ENCODE data around the gene PLXND1. TPM values are rescaled to one million over a fixed set of nuclear protein-coding genes. Genes with fewer than 3 reads are reported as not detected.

The PLXND1 gene
- total and polyA plus RNA-seq, 2 donors (not counting 1 experiment from before 2014, with no cell fraction given) = 3.3 to 74.4 TPM

- TF ChIP-seq CTCF (IDR thresholded peaks at IDR 0.05) = no peak
- no peak for TF ChIP-seq EZH2 (IDR thresholded peaks at IDR 0.05; ENCODE audit: borderline replicate concordance, insufficient read depth, low read depth, low read length, poor library complexity, severe bottlenecking)
- no peak overlapping the region for H3K27ac Mint-ChIP-seq
- H3K9me3 Mint-ChIP-seq (ENCODE audit: insufficient read depth) = no peaks in the 10 kb centered on the region
- Histone ChIP-seq H3K27me3 (replicated peaks in 1 of 4; ENCODE audit: control extremely low read depth in 1 of 4, control insufficient read depth in 3 of 4, insufficient read depth in 4 of 4, low read length in 3 of 4) (peaks cover 0 to 34% (median 2%) of the 10 kb centered on the region in 4 experiments), H3K9ac (ENCODE audit: low read length) (no peak overlapping the region), H3K36me3 (replicated peaks in 1 of 2; ENCODE audit: control extremely low read depth in 1 of 2, control insufficient read depth in 1 of 2, extremely low read depth in 1 of 2, insufficient read depth in 2 of 2, low read length in 1 of 2) (no peaks in the 10 kb centered on the region), H3K4me1 (ENCODE audit: control insufficient read depth in 2 of 2, insufficient read depth in 2 of 2, low read length in 2 of 2) (peaks cover 0 to 5% of the 10 kb centered on the region in 2 donors), H3K4me3 (ENCODE audit: control extremely low read depth in 1 of 5, extremely low read depth in 1 of 5, insufficient read depth in 1 of 5, low read depth in 2 of 5, low read length in 4 of 5) (no peak overlapping the region), H4K20me1 (ENCODE audit: control insufficient read depth, insufficient read depth, low read length, poor library complexity, severe bottlenecking) (no peaks in the 10 kb centered on the region), H3K27ac (ENCODE audit: low read length in 2 of 2) (no peak overlapping the region), H3K9me3 (ENCODE audit: control extremely low read depth in 1 of 3, control insufficient read depth in 2 of 3, insufficient read depth in 1 of 3, low read length in 2 of 3) (no peaks in the 10 kb centered on the region), H2AFZ (ENCODE audit: insufficient read depth, low read depth, low read length, poor library complexity, severe bottlenecking) (no peak overlapping the region), H3K79me2 (ENCODE audit: control insufficient read depth, insufficient read depth, low read length) (no peaks in the 10 kb centered on the region), H3K4me2 (replicated peaks; ENCODE audit: low read depth, low read length, poor library complexity, severe bottlenecking) (no peak overlapping the region)
- DNase-seq = no peak
- peaks cover 16% of the 10 kb centered on the region for H3K27me3 Mint-ChIP-seq
- 55% methylated on average over 9 of the region's 15 CpGs for WGBS (ENCODE audit: insufficient coverage)
- H3K4me3 Mint-ChIP-seq = no peak overlapping the region
- ChIA-PET CTCF (interaction anchor here (1.4 to 1.6 kb wide), 2 partner anchors 72 to 270 kb away, joined by 4 read pairs; no protein-coding TSS in a partner anchor), POLR2A (no interaction called here)
- intact Hi-C loops (cut with micrococcal nuclease) = no loop called here
- peaks cover 11% of the 10 kb centered on the region for H3K4me1 Mint-ChIP-seq
- no peak for ATAC-seq (ENCODE audit: low read depth)
These were observed 51.3 kb downstream of the PLXND1 start for GRCh38 chr3:129555153-129555550.

- DNase-seq (no peak), ATAC-seq (ENCODE audit: low read depth) (no peak)
- H3K4me3 Mint-ChIP-seq = no peak overlapping the region
- H3K4me2 ChIP-seq (replicated peaks; ENCODE audit: low read depth, low read length, poor library complexity, severe bottlenecking) = no peak overlapping the region
- 63% methylated on average over 12 of the region's 13 CpGs for WGBS (ENCODE audit: insufficient coverage)
- peaks cover 11% of the 10 kb centered on the region for H3K4me1 Mint-ChIP-seq
- H3K27me3 ChIP-seq (replicated peaks in 1 of 4; ENCODE audit: control extremely low read depth in 1 of 4, control insufficient read depth in 3 of 4, insufficient read depth in 4 of 4, low read length in 3 of 4) = peaks cover 0 to 30% (median 2%) of the 10 kb centered on the region in 4 experiments
- peaks cover 16% of the 10 kb centered on the region for H3K27me3 Mint-ChIP-seq
- H2AFZ ChIP-seq (ENCODE audit: insufficient read depth, low read depth, low read length, poor library complexity, severe bottlenecking) = no peak overlapping the region
- no peak for TF ChIP-seq CTCF (IDR thresholded peaks at IDR 0.05)
- TF ChIP-seq EZH2 (IDR thresholded peaks at IDR 0.05; ENCODE audit: borderline replicate concordance, insufficient read depth, low read depth, low read length, poor library complexity, severe bottlenecking) = no peak
- H3K9ac ChIP-seq (ENCODE audit: low read length) = no peak overlapping the region
- peak overlapping the region; percentile 32 for H3K27ac Mint-ChIP-seq
- H3K4me3 ChIP-seq (ENCODE audit: control extremely low read depth in 1 of 5, extremely low read depth in 1 of 5, insufficient read depth in 1 of 5, low read depth in 2 of 5, low read length in 4 of 5) = no peak overlapping the region
- no peaks in the 10 kb centered on the region for H4K20me1 ChIP-seq (ENCODE audit: control insufficient read depth, insufficient read depth, low read length, poor library complexity, severe bottlenecking)
- H3K9me3 Mint-ChIP-seq (ENCODE audit: insufficient read depth) = no peaks in the 10 kb centered on the region
- no peak overlapping the region for H3K27ac ChIP-seq (ENCODE audit: low read length in 2 of 2)
- H3K9me3 ChIP-seq (ENCODE audit: control extremely low read depth in 1 of 3, control insufficient read depth in 2 of 3, insufficient read depth in 1 of 3, low read length in 2 of 3) = no peaks in the 10 kb centered on the region
- ChIA-PET POLR2A (no interaction called here), CTCF (interaction anchor here (0.5 to 1.6 kb wide), 5 partner anchors 29 to 416 kb away, joined by 3 to 4 read pairs (median 4); no protein-coding TSS in a partner anchor)
- no peaks in the 10 kb centered on the region for H3K36me3 ChIP-seq (replicated peaks in 1 of 2; ENCODE audit: control extremely low read depth in 1 of 2, control insufficient read depth in 1 of 2, extremely low read depth in 1 of 2, insufficient read depth in 2 of 2, low read length in 1 of 2)
- H3K79me2 ChIP-seq (ENCODE audit: control insufficient read depth, insufficient read depth, low read length) = no peaks in the 10 kb centered on the region
- intact Hi-C loops (cut with micrococcal nuclease) = no loop called here
- peaks cover 0 to 5% of the 10 kb centered on the region in 2 donors for H3K4me1 ChIP-seq (ENCODE audit: control insufficient read depth in 2 of 2, insufficient read depth in 2 of 2, low read length in 2 of 2)
These were observed 51.9 kb downstream of the PLXND1 start for GRCh38 chr3:129554356-129555152.
